Stimulated activated CD4-positive, alpha-beta T cell treated with anti-CD3 and anti-CD28 coated beads, TNF-alpha, amount 100 ng/mL, for 48 hours (primary cell): ENCODE data around the gene ITGA8.
"Not testable (repeated sequence)": the region's sequence is repeated elsewhere in the genome, so short reads cannot be mapped to it uniquely, and the experiment has no call there.

Experiments used
- DNase-seq, 3 donors: peaks; one replicate each; pipeline ENCODE4 v3.0.0-alpha.2; 2020; ENCODE audit warnings: low read depth in 3 of 3

Gene ITGA8

DNA sequence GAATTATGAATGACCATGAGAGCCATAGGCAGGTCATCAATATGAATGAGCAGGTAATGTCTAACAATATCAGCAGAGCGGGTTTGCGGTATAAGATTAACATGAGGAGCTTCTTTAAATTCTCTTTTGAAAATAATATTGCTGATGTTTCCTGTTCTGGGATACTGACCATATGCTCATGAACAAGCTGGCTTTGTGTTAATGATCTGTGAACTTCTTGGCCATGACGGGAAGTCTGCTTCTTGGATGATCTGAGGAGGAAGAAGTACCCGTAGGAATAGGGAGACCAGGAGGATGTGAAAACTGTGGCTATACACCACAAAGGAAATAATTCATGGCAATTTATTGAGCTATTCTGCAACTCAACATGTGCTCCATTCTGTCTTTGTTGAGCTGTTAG lies 38.6 kb downstream of the ITGA8 start:
- DNase-seq = no peak

DNA sequence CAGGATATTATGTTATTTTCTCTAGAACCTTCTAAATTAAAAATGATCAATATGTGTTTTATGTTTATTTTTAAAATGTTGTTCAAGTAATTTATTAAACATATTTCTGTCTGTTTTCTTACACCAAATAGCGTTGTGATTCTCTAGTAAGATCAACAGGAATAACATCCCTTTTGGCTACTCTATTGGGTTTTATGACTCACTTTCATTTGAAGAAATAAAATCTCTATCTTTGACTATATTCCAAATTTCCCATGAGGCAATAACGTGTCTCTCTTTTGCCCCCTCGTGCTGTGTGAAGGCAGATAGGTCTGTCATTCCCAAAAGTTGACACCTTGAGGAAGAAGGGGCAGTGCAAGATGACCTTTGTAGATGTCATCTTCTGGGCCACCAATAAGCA lies 40.9 kb downstream of the ITGA8 start:
- no peak for DNase-seq

DNA sequence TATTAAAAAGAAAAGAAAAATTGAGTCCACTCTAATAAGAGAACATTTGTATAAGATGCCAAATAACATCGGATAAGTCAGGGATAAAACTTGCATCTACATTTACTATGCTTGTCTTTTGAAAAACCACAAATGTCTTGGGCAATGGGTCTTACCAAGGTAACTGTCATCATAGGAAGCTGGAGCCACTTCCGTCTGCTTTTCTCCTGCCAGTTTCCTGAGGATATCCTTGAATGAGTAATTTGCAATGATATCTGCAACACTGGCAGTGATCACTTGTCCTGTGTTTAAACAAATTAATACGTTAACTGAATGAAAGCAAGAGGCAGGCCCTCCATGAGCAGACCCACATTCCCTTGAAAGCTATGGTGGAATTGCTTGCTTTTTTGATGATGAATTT lies 47.3 kb downstream of the ITGA8 start:
- DNase-seq = no peak

DNA sequence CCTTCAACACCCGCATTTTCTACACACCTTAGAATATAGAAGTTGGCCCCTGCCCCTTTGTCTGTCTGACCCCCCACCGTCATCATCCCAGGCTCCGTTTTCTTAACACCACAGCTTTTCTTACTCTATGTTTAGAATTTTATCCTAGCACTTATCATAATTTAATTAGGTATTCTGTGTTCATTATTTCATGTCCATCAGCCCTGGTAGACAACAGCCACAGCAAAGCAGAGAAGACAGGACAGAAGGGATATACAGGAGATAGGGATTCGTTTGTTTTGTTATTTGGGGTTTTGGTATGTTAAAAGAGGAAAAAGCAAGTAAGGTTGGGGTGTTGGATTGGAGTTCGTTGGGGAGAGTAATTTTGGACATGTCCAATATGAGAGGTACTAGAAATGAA lies 48.8 kb downstream of the ITGA8 start:
- no peak for DNase-seq

DNA sequence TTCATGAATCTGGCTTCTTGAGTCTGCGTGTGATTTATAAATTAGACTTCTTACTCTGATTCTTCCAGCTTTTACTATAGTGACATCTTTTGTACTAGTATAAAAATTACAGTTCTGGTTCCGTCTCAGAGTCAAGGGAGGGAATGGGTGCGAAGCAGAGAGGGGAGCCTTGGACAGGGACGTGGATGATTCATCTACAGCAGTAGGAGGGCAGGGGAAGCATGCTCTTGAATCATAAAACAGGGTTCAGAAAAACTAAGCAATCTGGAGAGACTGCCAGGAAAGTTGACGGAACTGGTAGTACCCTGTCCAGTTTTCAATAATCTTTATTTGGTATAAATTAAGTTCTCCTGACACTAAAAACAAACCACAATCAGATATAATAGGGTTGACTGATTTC lies 58.1 kb downstream of the ITGA8 start:
- no peak for DNase-seq

DNA sequence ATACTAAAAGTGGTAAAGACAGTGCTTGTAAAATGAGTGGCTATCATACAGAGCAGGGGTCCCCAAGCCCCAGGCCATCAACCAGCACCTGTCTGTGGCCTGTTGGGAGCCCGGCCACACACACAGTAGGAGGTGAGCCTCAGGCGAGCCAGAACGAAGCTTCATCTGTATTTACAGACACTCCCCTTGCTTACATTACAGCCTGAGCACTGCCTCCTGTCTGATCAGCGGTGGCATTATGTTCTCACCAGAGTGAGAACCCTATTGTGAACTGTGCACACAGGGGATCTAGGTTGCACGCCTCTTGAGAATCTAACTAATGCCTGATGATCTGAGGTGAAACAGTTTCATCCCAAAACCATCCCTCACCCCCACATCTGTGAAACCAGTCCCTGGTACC lies 58.7 kb downstream of the ITGA8 start:
- no peak for DNase-seq

DNA sequence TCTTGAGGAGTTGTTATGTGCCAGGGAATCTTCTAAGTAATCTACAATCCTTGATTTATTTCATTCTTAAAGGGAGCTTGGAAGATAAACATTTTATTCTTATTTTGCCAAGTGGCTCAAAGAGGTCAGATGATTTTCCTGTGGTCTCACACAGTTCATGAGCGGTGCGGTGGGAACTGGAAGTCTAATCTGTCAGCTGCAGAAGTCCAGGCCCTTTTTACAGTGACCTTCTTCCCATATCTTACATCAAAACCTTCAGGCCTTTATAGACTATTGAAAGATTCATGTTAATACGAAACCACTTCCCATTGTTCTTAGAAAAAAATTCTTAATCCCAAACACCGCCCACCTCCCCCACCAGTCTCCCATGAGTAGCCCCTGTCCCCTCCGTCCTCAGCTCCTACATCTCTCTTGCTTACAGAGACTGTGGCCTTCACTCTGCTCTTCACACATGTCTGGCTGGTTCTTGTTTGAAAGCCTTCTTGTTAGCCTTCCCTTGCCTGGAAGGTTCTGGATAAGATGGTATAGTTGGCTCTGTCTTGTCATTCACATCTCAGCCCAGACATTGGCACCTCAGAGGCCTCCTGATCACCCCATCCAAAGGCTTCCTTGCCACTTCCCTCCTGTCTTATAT lies 61.5 kb downstream of the ITGA8 start:
- no peak for DNase-seq

DNA sequence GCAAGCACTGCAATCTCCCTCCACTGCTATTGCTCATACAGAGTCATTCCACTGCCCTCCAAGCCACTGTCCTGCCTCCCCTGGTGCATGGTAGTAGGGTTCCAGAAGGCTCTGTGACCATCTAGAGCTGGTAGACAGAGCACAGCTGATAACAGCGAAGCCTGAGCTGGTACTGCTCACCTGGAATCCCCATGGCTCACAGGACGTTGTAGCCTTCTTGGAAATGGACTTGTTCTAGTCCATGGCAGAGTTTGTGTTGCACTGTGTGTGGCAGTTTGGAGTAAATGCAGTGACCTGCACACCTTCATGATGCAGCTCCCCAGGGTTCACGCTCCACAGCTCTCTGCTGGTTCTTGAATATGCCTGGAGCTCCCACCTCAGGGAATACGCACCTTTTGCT lies 67.0 kb downstream of the ITGA8 start:
- DNase-seq = no peak

DNA sequence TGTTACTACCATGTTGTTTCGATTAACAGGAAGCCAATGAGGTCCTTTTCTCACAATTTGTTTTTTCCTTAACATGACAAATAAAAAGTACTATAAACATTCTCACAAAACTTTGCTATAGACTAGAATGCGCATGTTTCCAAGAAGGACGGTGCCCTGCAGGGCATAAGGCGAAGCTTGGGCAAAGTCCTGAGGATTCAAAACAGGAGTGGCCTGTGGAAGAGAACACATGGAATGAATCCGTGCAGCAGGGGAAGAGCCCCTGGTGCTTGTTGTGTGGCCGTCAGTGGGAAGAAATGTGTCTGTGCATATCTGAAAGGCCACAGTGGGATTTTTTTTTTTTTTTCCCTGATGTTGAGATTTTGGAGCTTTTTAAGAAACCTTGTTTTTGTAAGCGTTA lies 67.6 kb downstream of the ITGA8 start:
- DNase-seq = no peak

DNA sequence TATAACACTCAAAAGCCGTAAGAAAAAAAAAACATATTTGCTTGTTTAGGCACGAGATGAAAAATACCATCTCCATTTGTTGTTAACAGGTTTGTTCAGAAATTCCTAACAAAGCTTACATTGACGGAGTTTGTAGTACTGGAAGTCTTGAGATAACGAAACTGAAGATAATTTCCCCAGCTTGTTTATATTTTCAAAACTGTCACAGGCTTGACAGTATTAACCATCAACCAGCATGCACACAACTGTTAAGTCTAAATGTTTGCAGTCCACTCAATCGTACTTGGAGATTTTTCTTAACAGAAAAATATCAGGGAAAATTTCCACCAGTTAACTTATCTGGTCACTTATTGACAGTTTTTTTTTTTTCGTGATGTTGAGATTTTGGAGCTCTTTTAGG lies 68.5 kb downstream of the ITGA8 start:
- no peak for DNase-seq

DNA sequence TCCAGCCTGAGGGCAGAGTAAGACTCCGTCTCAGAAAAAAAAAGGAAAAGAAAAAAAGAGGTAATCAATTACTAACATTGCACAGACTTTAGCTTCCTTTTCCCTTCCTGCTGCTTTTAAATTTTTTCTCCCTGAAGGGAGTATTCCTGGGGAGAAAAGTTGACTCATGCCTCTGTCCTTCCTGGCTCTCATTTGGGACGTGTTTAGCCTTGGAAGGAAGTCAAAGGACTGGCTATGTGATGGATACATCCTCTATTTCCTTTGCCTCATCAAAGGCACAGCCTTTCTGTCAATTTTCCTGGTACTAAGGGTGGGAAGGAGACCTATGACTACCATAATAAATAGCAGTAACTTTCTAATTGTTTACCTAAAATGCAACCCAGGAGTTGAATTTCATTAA lies 77.6 kb downstream of the ITGA8 start:
- no peak for DNase-seq

DNA sequence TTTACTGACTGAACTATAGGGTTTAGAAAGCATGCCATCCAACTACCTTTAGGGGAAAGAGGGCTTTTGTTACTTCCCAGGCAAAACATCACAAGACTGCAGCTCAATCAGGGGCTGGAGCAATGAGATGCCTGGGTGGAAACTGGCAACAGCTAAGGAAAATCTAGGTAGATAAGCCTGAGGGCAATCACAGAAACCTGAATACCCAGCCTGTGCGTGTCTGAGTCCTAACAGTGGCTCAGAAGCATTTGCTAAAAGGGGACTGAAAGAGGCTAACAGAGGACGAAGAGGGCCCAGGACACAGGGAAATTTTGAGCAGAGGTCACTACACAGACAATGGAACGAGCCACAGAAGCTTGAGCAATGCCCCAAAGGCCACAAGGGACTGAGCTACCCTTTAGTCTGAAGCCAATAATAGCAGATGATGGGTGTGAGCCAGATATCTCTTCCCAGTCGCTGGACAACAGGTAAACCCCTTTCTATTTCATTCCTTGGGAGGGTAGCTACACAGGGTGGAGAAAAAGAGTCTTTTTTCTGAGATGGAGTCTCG lies 79.1 kb downstream of the ITGA8 start:
- no peak for DNase-seq

DNA sequence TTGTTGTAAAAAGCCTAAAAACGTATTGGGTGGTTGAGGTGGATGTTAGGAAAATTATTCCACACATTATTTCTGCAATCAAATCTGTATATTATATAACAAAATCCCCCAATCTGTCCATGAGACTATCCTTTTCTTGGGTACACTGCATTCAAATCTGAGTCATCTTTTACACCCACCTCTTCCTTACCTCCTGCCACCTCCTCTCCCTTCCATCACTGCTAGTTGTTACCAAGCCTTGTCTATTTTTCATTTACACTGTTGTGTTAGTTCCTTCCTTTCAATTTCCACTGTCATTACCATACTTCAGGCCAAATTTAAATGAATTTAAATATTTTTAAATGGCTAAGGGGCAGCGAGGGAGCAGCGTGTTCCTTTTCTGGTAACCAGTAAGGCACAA lies 83.3 kb downstream of the ITGA8 start:
- DNase-seq = no peak

DNA sequence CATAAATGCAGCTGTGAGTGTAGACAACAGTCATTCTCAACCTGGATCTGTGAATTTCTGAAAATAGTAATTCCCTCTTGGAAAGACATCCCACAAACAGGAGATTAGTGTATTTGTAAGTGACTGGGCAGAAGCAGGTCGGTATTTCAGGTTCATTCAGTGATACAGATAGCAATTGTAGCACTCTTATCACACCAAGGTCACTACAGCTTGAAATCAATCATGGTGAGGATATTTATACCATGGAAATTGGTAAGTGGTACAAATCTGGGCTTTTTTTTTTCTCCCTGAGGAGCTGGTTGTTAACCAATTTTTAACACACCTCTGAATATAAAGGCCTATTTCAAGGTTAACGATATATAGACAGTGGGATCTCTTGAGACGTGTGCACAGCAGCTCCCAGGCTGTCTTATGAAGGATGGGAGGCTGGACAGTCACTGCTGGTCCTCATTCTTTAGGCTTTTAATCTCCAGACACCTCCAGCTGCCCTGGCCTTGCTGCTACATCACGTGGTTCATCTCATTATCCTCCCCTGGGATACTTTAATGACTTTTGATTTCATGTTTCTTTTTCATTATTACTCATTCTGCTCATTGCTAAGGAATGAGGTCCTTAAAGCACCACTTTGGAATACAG lies 87.1 kb downstream of the ITGA8 start:
- no peak for DNase-seq

DNA sequence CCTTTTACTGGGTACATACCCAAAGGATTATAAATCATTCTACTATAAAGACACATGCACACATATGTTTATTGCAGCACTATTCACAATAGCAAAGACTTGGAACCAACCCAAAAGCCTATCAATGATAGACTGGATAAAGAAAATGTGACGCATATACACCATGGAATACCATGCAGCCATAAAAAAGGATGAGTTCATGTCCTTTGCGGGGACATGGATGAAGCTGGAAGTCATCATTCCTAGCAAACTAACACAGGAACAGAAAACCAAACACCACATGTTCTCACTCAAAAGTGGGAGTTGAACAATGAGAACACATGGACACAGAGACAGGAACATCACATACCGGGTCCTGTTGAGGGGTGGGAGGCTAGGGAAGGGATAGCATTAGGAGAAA lies 88.5 kb downstream of the ITGA8 start:
- DNase-seq = not testable (repeated sequence)

DNA sequence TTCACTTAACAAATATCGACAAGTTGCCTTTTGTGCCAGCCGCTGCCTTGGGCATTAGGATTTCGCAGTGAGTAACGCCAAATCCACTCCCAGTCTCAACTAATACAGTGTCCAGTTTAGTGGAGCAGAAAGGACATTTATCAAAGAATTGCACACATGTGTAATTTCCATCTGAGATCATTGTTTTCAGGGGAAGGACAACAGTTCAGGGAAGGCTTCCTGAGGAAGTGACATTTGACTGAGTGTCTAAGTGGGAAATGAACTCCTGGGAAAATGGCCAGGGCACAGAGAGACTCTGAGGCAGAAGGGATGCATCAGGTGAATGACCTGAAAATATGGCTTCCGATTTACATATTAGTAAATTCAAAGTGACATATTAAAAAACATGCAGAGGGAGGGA lies 89.4 kb downstream of the ITGA8 start:
- no peak for DNase-seq

DNA sequence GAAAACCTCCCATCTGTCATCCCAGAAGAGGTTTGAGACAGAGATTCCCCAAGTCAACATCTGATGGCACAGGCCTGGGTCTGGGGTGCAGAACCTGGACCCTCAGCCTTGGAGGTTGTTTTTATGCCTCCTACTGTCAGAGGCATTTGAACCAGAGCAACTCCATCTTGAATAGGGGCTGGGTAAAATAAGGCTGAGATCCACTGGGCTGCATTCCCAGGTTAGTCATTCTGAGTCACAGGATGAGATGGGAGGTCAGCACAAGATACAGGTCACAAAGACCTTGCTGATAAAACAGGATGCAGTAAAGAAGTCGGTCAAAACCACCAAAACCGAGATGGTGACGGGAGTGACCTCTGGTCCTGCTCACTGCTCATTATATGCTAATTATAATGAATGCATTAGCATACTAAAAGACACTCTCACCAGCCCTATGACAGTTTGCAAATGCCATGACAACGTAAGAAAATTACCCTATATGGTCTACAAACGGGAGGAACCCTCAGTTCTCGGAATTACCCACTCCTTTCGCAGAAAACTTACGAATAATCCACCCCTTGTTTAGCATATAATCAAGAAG lies 92.0 kb downstream of the ITGA8 start:
- DNase-seq = no peak

DNA sequence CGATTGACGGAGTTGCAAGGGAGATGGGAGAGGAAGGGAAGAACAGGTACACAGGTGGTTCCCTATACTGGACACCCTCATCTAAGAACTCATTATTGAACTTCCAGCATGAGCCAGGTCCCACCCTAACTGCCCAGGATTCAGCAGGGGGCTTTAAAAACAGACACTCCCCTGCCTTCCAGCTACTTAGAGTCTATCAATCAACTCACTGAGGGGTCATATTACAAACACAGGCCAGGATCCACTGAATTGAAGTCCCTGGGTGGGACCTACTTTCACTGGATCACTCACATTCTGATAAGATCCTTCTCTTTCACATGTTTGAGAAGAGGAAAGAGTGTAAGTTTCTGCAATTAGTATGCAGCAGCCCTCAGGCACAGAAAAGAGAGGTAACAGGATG lies 92.8 kb downstream of the ITGA8 start:
- no peak for DNase-seq

DNA sequence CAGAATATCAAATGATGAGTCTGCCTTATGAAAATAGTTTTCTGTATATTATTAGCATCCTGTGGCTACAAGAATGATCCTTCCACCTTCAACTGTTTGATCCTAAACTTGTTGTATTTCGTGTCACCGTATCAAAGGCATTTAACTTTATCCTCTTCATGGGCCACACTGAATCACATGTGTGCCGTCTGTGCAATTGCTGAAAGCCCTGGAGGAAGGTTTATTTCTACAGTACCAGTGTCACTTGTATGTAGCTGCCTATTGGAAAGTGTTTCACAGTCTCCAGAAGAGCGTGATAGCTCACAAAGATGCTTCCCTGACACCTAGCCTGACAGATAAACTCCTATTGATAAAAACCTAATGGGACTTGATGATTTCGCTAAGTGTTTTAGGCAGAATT lies 94.5 kb downstream of the ITGA8 start:
- no peak for DNase-seq

DNA sequence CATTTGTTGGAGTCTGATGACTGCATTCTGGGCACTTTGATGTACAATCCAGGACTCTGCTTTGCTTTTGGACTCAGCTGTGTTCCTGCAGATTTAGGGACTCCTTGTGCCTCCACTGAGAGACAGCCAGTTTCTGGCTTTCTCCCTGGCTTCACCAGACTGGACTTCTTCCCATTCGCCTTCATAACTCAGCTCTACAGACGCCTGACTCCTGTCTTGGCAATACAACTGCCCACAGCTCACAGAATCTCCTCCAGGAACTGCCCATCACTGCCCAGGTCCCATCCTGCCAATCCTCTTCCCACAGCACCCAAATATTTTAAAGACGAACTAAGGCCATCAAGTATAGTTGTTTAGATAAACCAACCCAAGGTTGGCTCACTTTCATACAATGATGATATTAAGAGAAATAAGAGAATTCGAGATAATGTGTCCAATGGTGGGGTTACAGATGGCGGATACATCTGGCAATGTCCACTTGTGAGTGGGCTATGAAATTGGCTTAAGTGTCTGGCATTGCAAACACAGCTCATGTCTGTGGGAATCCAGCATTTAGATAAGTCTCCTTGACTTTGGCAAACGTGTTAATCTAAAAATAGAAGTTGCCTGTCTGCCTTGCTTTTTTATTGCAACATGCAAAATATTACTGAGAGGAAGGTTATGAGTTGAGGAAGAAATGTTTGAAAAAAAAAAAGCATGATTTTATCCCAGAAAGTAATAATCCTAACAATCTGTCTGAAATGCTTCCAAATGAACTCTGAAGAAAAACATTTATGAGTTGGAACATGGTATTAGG lies 95.1 kb downstream of the ITGA8 start:
- DNase-seq = no peak

DNA sequence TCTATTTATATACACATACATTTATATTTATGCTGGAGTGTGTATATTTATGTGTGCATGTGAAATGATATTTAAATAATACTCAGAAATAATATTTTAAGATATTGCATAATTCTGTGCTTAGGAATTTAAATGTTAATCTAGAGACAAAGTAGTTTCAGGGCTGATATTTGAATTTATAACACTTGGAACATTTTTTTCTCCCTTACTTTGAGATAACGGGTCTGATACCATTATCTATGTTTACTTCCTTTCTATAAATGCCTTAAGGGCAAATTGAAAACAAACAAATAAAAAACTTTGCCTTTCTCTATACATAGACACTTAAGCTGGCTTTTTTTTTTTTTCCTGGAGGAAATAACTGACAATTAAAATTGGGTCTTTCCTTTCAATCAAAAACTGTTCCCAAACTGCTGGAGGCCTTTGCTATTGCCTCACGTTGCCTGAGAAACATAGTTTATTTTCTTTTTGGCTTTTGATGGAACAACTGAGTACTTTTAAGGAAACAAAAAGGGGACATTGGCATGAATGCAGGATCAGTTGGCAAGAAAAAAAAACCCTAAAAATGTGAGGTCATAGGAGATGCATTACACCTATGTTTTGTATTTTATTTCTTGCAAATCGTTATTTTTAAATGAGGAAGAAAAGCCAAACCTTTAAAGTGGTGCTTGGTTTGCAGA lies 98.7 kb downstream of the ITGA8 start:
- DNase-seq = no peak

DNA sequence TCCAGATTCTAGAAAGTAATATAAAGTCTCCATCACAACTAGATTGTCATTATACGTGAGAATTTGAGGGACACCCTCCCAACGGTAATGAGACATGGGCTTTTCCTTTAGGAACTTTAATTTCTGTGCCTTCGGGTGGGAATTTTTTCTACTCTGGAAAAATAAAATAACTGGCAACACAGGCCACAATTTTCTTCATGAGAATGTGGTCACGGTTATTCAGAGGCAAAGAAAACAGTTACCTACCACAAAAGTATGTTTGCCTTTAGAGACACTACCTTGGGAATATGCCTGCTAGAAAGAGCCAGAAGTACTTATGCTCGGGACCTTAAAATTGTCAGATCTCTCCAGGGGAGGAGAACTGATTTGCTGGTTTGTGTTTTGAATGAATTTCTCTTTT lies 99.4 kb downstream of the ITGA8 start:
- DNase-seq = no peak
